OCI-LY7 (cell line): ENCODE data around the gene PAK5. TPM values are rescaled to one million over a fixed set of nuclear protein-coding genes. Genes with fewer than 3 reads are reported as not detected.

Source experiments
- BruUV-seq: library from RNA; stranded (reverse); fragments of 400-500 nt; replicated peaks from 2 replicates; lab custom pipeline; 2021; lab: Mats Ljungman, UMichigan
- CTCF ChIA-PET: fragments of 300-600 bp; sonication (Branson Sonifier 250); formaldehyde crosslinking; loops from one replicate; lab custom pipeline; 2022; ENCODE audit warnings: antibody characterized with exemption; ENCODE audit not compliant: unreplicated experiment; lab: Charles Lee
- POLR2A ChIA-PET: fragments of 300-600 bp; sonication (Branson Sonifier 250); formaldehyde crosslinking; loops from one replicate; lab custom pipeline; 2022; ENCODE audit warnings: antibody characterized with exemption; lab: Charles Lee
- DNase-seq: peaks from one replicate; pipeline ENCODE4 v3.0.0-alpha.2; 2015; ENCODE audit warnings: low spot score
- H2AFZ ChIP-seq: fragments of 200-600 bp; sonication (generic), shearing (Covaris generic); 2 replicates; pipeline ENCODE4 v1.6.1; 2014; ENCODE audit warnings: mild to moderate bottlenecking, antibody characterized with exemption, low read length, moderate library complexity
- H3K27ac ChIP-seq: fragments of 200-600 bp; sonication (generic); 2 replicates; pipeline ENCODE4 v1.5.1; 2014; ENCODE audit warnings: mixed run types, low read depth, mild to moderate bottlenecking, moderate library complexity, low read length, inconsistent platforms; ENCODE audit not compliant: poor library complexity, severe bottlenecking
- H3K36me3 ChIP-seq: fragments of 200-600 bp; sonication (generic); 2 replicates; pipeline ENCODE4 v1.6.1; 2014; ENCODE audit warnings: mild to moderate bottlenecking, antibody characterized with exemption, low read length, moderate library complexity, mixed read lengths; ENCODE audit not compliant: insufficient read depth
- H3K4me1 ChIP-seq: fragments of 200-600 bp; sonication (generic); 2 replicates; pipeline ENCODE4 v1.5.1; 2014; ENCODE audit warnings: mild to moderate bottlenecking, low read length; ENCODE audit not compliant: insufficient read depth, poor library complexity, severe bottlenecking
- H3K4me2 ChIP-seq: fragments of 200-600 bp; sonication (generic); 2 replicates; pipeline ENCODE4 v1.6.1; 2014; ENCODE audit warnings: mild to moderate bottlenecking, low read length
- H3K4me3 ChIP-seq: fragments of 200-600 bp; sonication (generic); 2 replicates; pipeline ENCODE4 v1.5.1; 2014; ENCODE audit warnings: mild to moderate bottlenecking, low read depth, low read length; ENCODE audit not compliant: poor library complexity, severe bottlenecking
- H3K79me2 ChIP-seq: fragments of 200-600 bp; sonication (generic); 2 replicates; pipeline ENCODE4 v1.6.1; 2016; ENCODE audit warnings: low read depth, mild to moderate bottlenecking, low read length, moderate library complexity, mixed read lengths; ENCODE audit not compliant: insufficient read depth
- H3K9me2 ChIP-seq: fragments of 200-600 bp; sonication (generic); 2 replicates; pipeline ENCODE4 v1.6.1; 2016; ENCODE audit warnings: mild to moderate bottlenecking, low read length, mixed read lengths; ENCODE audit not compliant: insufficient read depth
- H3K9me3 ChIP-seq: fragments of 200-600 bp; sonication (generic); 2 replicates; pipeline ENCODE4 v1.6.1; 2014; ENCODE audit warnings: mild to moderate bottlenecking, mixed run types, low read length, mixed read lengths
- H4K20me1 ChIP-seq: fragments of 200-600 bp; sonication (generic); 2 replicates; pipeline ENCODE4 v1.6.1; 2014; ENCODE audit warnings: mild to moderate bottlenecking, antibody characterized with exemption, low read length, moderate library complexity, mixed read lengths; ENCODE audit not compliant: insufficient read depth
- CTCF ChIP-seq: fragments of 200-600 bp; sonication (generic); conservative IDR thresholded peaks from 2 replicates; pipeline ENCODE4 v1.5.1; 2014; ENCODE audit warnings: mild to moderate bottlenecking, antibody characterized with exemption, low read length, moderate library complexity, mixed read lengths
- EZH2phosphoT487 ChIP-seq: fragments of 200-600 bp; sonication (generic); IDR thresholded peaks from 2 replicates; pipeline ENCODE4 v1.6.1; 2018; ENCODE audit warnings: low read depth, borderline replicate concordance, mild to moderate bottlenecking, mixed run types, antibody characterized with exemption, low read length, moderate library complexity, mixed read lengths
- intact Hi-C: fragments of 100-400 bp; cut with micrococcal nuclease; formaldehyde crosslinking; loops from one replicate; pipeline ENCODE4 v1.10.0; 2022; ENCODE audit not compliant: unreplicated experiment
- total RNA-seq, 2 experiments: library from RNA; depleted of rRNA in 1 of 2; stranded (reverse); fragments of >200 nt in 1 of 2; shearing (Covaris generic) in 1 of 2; gene quantifications; 2 replicates each; pipeline ENCODE4 v1.2.3, GENCODE V29; 2014 to 2022

PAK5 gene
- total RNA-seq, 2 experiments from 2014 or later = not detected

GRCh38 chr20:9551808-9552550 lies 286.9 kb downstream of the PAK5 start:
- CTCF ChIA-PET = no interaction called here
- H2AFZ ChIP-seq = no peak overlapping the region
- BruUV-seq = no TSS peak
- no peak for TF ChIP-seq CTCF
- no peak for TF ChIP-seq EZH2phosphoT487
- no peaks in the 10 kb centered on the region for H3K4me1 ChIP-seq
- no peaks in the 10 kb centered on the region for H3K79me2 ChIP-seq
- H3K9me2 ChIP-seq = no peaks in the 10 kb centered on the region
- H3K9me3 ChIP-seq = no peaks in the 10 kb centered on the region
- no peak for DNase-seq
- no peak overlapping the region for H3K4me3 ChIP-seq
- H3K36me3 ChIP-seq = no peaks in the 10 kb centered on the region
- no peak overlapping the region for H3K4me2 ChIP-seq
- POLR2A ChIA-PET = no interaction called here
- no peak overlapping the region for H3K27ac ChIP-seq
- intact Hi-C loops = no loop called here
- no peaks in the 10 kb centered on the region for H4K20me1 ChIP-seq

- intact Hi-C loops = no loop called here
- H3K4me2 ChIP-seq = no peak overlapping the region
- DNase-seq = no peak
- no peaks in the 10 kb centered on the region for H4K20me1 ChIP-seq
- no peaks in the 10 kb centered on the region for H3K4me1 ChIP-seq
- no peaks in the 10 kb centered on the region for H3K79me2 ChIP-seq
- H3K9me3 ChIP-seq = no peaks in the 10 kb centered on the region
- TF ChIP-seq EZH2phosphoT487 = no peak
- no peak for TF ChIP-seq CTCF
- H3K4me3 ChIP-seq = no peak overlapping the region
- H2AFZ ChIP-seq = no peak overlapping the region
- no peak overlapping the region for H3K27ac ChIP-seq
- POLR2A ChIA-PET = no interaction called here
- no peaks in the 10 kb centered on the region for H3K9me2 ChIP-seq
- CTCF ChIA-PET = no interaction called here
- BruUV-seq = no TSS peak
- H3K36me3 ChIP-seq = no peaks in the 10 kb centered on the region
Observed at GRCh38 chr20:9550871-9551270, 288.0 kb downstream of the PAK5 start.

- ChIA-PET POLR2A (no interaction called here), CTCF (no interaction called here)
- TF ChIP-seq CTCF = no peak
- no peak for TF ChIP-seq EZH2phosphoT487
- no TSS peak for BruUV-seq
- H4K20me1 ChIP-seq = no peaks in the 10 kb centered on the region
- no peak overlapping the region for H3K4me2 ChIP-seq
- H3K79me2 ChIP-seq = no peaks in the 10 kb centered on the region
- intact Hi-C loops = no loop called here
- no peaks in the 10 kb centered on the region for H3K9me3 ChIP-seq
- H3K27ac ChIP-seq = no peak overlapping the region
- H2AFZ ChIP-seq = no peak overlapping the region
- no peaks in the 10 kb centered on the region for H3K36me3 ChIP-seq
- H3K4me3 ChIP-seq = no peak overlapping the region
- no peaks in the 10 kb centered on the region for H3K4me1 ChIP-seq
- DNase-seq = no peak
- no peaks in the 10 kb centered on the region for H3K9me2 ChIP-seq
Observed at GRCh38 chr20:9550283-9550682, 288.6 kb downstream of the PAK5 start.
